NCI-H2081 treated with DMSO at 0.1 percent for 48 hours (cell line): ENCODE measurements around the gene ZNF410.
"Not testable (repeated sequence)": the region's sequence is repeated elsewhere in the genome, so short reads cannot be mapped to it uniquely, and the experiment has no call there.

Source experiments
- DNase-seq: peaks from one replicate; lab custom pipeline; 2025; lab: John Stamatoyannopoulos, UW

The ZNF410 gene

GRCh38 chr14:73884438-73885190 is 2.0 kb upstream of the ZNF410 start:
- DNase-seq = no peak

- DNase-seq = no peak
These were observed 608 bp downstream of the ZNF410 start for GRCh38 chr14:73887318-73887616.

GRCh38 chr14:73887694-73888459 is 1.2 kb downstream of the ZNF410 start:
- DNase-seq = no peak

DNA sequence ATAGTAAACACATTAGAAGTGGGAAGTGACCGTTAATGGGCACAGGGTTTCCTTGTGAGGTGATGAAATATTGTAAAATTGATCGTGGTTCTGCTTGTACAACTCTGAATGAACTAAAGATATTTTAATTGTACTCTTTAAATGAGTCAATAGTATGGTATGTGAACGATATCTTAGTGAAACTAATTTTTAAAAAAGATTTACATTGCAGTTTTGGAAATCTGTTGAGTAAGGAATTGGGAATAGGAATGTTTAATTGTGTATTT is 1.7 kb downstream of the ZNF410 start:
- DNase-seq = no peak

DNA sequence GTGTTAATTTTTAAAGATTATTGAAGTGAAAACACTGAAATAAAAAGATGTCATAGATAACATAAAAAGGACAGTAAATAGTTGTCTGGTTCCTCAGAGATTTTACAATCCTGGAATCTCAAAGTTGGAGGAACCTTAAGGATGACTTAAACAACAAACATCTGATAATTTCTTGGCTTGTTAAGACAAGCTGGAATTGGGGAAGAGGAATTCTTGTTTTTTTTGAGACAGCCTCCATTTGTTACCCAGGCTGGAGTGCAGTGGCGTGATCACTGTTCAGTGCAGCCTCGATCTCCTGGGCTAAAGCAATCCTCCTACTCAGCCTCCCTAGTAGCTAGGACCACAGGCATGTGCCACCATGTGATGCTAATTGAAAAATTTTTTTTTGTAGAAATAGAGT is 2.3 kb downstream of the ZNF410 start:
- DNase-seq = no peak

- no peak for DNase-seq
These were observed 2.7 kb downstream of the ZNF410 start for GRCh38 chr14:73889376-73889775.

- not testable (repeated sequence) for DNase-seq
These were observed 7.6 kb downstream of the ZNF410 start for GRCh38 chr14:73894180-73894687.

- DNase-seq = no peak
These were observed 9.3 kb downstream of the ZNF410 start for GRCh38 chr14:73895939-73896338.

DNA sequence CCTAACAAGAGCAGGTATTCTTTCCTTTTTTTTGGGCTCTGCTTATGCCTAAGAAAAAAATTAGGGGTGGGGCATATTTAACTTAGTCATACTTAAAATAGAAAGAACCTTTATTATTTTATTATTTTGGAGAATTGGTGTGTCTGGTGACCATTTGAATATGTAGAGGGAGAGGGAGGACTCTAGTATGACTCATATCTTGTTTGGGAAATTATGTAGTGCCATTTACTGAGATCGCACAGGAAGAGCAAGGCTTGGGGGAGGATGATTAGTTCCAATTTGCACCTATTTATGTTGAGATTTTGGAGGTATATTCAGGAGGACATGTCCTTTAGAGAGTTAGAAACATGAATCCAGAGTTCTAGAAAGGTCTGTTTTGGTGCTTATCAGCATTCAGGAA is 9.9 kb downstream of the ZNF410 start:
- DNase-seq = no peak

DNA sequence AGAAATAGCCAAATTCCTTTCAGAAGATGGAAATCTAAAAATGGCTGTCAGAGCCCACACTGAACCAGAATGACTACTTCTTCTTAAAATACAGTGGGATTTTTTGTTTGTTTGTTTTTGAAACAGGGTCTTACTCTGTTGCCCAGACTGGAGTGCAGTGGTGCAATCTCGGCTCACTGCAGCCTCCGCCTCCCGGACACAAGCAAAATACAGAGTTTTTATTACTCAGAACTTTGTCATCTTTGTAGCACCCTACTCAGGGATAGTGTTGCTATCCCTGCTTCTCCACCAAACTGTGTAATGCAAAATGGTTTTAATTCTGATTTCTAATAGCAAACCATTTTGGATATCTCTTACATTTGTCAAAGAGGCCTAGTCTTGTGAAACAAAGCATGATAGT is 16.4 kb downstream of the ZNF410 start:
- DNase-seq = no peak

DNA sequence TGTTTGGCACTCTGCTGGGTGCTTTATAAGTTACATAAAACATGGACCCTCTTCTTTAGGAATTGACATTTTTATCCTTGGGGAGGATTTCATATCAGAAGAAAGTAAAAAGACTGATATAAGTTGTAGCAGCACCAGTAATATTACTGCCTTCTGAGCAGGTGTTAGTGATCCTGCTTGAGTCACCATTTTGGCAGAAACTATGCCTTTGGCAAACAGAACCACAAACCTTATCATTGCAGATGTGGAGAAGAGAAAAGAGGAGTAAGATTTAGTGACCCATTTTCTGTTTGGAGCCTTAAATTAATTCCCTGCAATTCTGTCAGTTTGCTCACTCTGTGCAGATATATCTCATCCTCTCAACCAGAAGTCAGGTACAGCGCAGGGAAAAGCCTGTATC is 23.0 kb downstream of the ZNF410 start:
- DNase-seq = no peak

DNA sequence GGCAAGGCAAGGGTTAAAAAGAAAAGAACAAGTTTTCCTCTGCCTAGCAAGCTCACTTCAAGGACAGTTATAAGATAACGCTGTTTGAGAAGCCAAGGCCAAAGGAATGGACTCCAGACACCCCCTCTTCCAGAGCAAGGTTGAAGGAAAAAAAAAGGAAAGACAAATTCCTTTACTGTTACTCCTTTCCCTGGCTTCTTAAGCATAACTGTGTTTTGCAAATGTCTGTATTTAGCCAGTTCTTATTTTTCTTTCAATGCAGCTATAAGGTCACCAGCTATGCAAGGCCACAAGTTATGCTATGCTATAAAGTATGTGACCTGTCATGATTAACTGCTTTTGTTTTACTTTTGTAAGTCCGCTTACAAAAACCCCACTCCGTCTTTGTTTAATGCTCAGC is 26.6 kb downstream of the ZNF410 start:
- no peak for DNase-seq

DNA sequence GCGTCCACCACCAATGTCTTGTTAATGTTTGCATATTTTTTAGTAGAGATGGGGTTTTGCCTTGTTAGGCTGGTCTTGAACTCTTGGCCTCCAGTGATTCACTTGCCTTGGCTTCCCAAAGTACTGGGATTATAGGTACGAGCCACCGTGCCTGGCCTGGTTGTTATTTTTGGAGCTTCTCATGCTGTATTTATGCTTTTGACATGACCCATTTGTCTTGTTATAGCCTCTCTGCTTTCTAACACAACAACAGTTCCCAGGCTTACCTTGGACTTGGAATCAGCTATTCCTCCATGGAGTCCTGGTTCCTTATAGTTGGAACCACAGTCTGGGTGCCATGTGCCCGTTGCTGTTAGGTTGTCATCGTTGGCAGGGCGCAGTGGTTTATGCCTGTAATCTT is 29.7 kb downstream of the ZNF410 start:
- no peak for DNase-seq

DNA sequence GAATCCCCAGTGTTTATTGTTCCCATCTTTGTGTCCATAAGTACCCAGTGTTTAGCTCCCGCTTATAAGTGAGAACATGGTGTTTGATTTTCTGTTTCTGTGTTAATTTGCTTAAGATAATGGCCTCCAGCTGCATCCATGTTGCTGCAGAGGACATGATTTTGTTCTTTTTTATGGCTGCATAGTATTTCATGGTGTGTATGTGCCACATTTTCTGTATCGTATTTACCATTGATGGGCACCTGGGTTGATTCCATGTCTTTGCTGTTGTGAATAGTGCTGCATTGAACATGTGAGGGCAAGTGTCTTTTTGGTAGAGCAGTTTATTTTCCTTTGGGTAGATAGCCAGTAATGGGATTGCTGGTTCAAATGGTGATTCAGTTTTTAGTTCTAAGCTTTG is 32.8 kb downstream of the ZNF410 start:
- DNase-seq = not testable (repeated sequence)

- no peak for DNase-seq
These were observed 37.7 kb downstream of the ZNF410 start for GRCh38 chr14:73924337-73924736.

GRCh38 chr14:73935666-73936065 is 49.0 kb downstream of the ZNF410 start:
- no peak for DNase-seq

GRCh38 chr14:73936548-73936947 is 49.9 kb downstream of the ZNF410 start:
- DNase-seq = no peak

DNA sequence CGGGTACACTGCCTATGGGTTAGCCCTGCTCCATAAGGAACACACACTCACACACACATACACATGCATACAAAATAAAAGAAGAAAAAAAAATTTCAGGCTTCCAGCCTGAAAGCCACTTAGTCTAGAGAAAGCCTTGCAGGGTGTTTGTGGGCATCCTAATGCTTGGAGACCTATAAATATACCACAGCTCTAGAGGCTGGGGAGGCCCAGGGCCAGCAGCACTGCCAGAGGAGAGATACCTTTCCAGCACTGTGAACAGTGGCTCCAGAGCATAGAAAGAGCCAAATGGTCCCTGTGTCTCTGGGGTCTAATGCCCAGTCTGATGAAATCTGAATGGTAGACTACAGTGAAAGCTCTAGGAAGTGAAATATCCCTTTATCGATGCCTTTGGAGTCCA is 50.4 kb downstream of the ZNF410 start:
- DNase-seq = no peak

DNA sequence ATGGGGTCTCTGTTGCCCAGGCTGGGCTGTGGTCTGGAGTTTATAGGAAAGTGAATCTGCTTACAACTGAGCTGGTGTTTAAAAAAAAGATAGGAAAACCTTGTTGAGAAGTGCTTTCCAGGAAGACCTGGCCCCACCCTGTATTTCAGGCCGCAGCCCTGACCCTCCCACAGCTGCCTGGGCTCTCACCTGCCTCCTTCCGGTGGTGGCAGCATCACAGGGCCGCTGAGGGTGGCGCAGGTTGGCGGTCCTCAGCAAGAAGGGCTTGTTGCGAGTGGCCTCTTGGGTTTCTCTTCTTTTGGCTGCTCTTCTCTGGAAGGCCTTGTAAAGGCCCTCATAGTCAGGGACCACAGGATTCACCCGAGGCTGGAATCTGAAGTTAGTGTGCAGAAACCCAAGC is 55.5 kb downstream of the ZNF410 start:
- DNase-seq = no peak

- DNase-seq = no peak
These were observed 56.4 kb downstream of the ZNF410 start for GRCh38 chr14:73943083-73943482.

- DNase-seq = no peak
These were observed 57.9 kb downstream of the ZNF410 start for GRCh38 chr14:73944432-73945158.

DNA sequence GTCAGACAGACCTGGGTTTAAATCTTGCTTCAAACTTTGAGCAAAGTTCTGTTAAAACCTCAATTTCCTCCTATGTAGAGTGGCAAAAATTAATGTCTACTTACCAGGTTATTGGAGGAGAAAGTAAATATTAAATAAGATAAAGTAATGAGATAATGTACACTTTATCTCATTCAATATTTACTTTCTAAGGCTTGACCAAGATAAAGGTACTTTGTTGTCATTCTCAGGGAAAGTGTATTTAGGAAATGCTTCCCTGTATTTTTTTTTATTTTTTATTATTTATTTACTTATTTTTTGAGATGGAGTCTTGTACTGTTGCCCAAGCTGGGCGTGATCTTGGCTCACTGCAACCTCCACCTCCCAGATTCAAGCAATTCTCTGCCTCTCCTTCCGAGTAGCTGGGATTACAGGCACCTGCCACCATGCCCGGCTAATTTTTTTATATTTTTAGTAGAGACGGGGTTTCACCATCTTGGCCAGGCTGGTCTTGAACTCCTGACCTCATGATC is 58.6 kb downstream of the ZNF410 start:
- DNase-seq = no peak
